ENCODE measurements around the gene FLVCR1. TPM values are rescaled to one million over a fixed set of nuclear protein-coding genes. Genes with fewer than 3 reads are reported as not detected.

Gene FLVCR1
- total RNA-seq, 4 donors from 2014 or later, result 3.2 to 7.2 (median 4.9) TPM

GRCh38 chr1:212941452-212941851 is 83.4 kb downstream of the FLVCR1 start:
- no peak for ATAC-seq (ENCODE audit: low FRiP score)
- DNase-seq (ENCODE audit: low spot score), result no peak
- no peak for TF ChIP-seq CTCF (IDR thresholded peaks at IDR 0.05)

GRCh38 chr1:212942679-212943392 is 84.8 kb downstream of the FLVCR1 start:
- DNase-seq (ENCODE audit: low spot score) (no peak), ATAC-seq (ENCODE audit: low FRiP score) (no peak)
- no peak for TF ChIP-seq CTCF (IDR thresholded peaks at IDR 0.05)

GRCh38 chr1:212943393-212943710 is 85.3 kb downstream of the FLVCR1 start:
- no peak for ATAC-seq (ENCODE audit: low FRiP score)
- TF ChIP-seq CTCF (IDR thresholded peaks at IDR 0.05), result no peak
- no peak for DNase-seq (ENCODE audit: low spot score)

GRCh38 chr1:212944229-212944901 is 86.3 kb downstream of the FLVCR1 start:
- DNase-seq (ENCODE audit: low spot score), result no peak
- TF ChIP-seq CTCF (IDR thresholded peaks at IDR 0.05), result no peak
- ATAC-seq (ENCODE audit: low FRiP score), result no peak

GRCh38 chr1:212945056-212945455 is 87.0 kb downstream of the FLVCR1 start:
- ATAC-seq (ENCODE audit: low FRiP score), result no peak
- TF ChIP-seq CTCF (IDR thresholded peaks at IDR 0.05), result no peak
- DNase-seq (ENCODE audit: low spot score), result no peak

GRCh38 chr1:212945463-212946160 is 87.5 kb downstream of the FLVCR1 start:
- ATAC-seq (ENCODE audit: low FRiP score) (no peak), DNase-seq (ENCODE audit: low spot score) (no peak)
- no peak for TF ChIP-seq CTCF (IDR thresholded peaks at IDR 0.05)

Measured in omental fat pad (tissue), 4 donors.